Neural progenitor cell (in vitro differentiated cells): ENCODE results near the gene CCNJ. TPM values are rescaled to one million over a fixed set of nuclear protein-coding genes. Genes with fewer than 3 reads are reported as not detected.

Experiments
- DNase-seq: peaks from one replicate; pipeline ENCODE4 v3.0.0-alpha.2; 2016; ENCODE audit warnings: low spot score
- H2AFZ ChIP-seq: fragments of 200-600 bp; sonication (generic); replicated peaks from 2 replicates; pipeline ENCODE4 v1.6.1; 2016; ENCODE audit warnings: antibody characterized with exemption
- H3F3A ChIP-seq: fragments of 200-600 bp; sonication (generic); 2 replicates; pipeline ENCODE4 v1.6.1; 2016; ENCODE audit warnings: antibody characterized with exemption, low read depth
- H3K27ac ChIP-seq: fragments of 200-600 bp; sonication (generic); 2 replicates; pipeline ENCODE4 v1.5.1; 2016; ENCODE audit warnings: mild to moderate bottlenecking
- H3K27me3 ChIP-seq: fragments of 200-600 bp; sonication (generic); 2 replicates; pipeline ENCODE4 v1.6.1; 2016; ENCODE audit warnings: mild to moderate bottlenecking, moderate library complexity
- H3K36me3 ChIP-seq: fragments of 200-600 bp; sonication (generic); 2 replicates; pipeline ENCODE4 v1.5.1; 2016
- H3K4me1 ChIP-seq: fragments of 200-600 bp; sonication (generic); 2 replicates; pipeline ENCODE4 v1.6.1; 2016; ENCODE audit warnings: mixed run types
- H3K4me2 ChIP-seq: fragments of 200-600 bp; sonication (generic); 2 replicates; pipeline ENCODE4 v1.6.1; 2016
- H3K4me3 ChIP-seq: fragments of 200-600 bp; sonication (generic); 2 replicates; pipeline ENCODE4 v1.5.1; 2016
- H3K79me2 ChIP-seq: fragments of 200-600 bp; sonication (generic); 2 replicates; pipeline ENCODE4 v1.6.1; 2016; ENCODE audit warnings: low read depth
- H3K9ac ChIP-seq: fragments of 200-600 bp; sonication (generic); 2 replicates; pipeline ENCODE4 v1.6.1; 2016
- H3K9me3 ChIP-seq: fragments of 200-600 bp; sonication (generic); 2 replicates; pipeline ENCODE4 v1.5.1; 2016; ENCODE audit warnings: low read depth
- H4K20me1 ChIP-seq: fragments of 200-600 bp; sonication (generic); 2 replicates; pipeline ENCODE4 v1.6.1; 2016; ENCODE audit warnings: low read depth
- H3K27ac Mint-ChIP-seq: 3 replicates; pipeline ENCODE4 v1.8.0; 2021; ENCODE audit warnings: mixed read lengths
- H3K27me3 Mint-ChIP-seq: 2 replicates; pipeline ENCODE4 v1.8.0; 2022; ENCODE audit warnings: low read depth, mild to moderate bottlenecking, inconsistent platforms, moderate library complexity, mixed read lengths; ENCODE audit not compliant: insufficient read depth
- H3K36me3 Mint-ChIP-seq: 3 replicates; pipeline ENCODE4 v1.8.0; 2021; ENCODE audit warnings: mixed read lengths
- H3K4me1 Mint-ChIP-seq: 3 replicates; pipeline ENCODE4 v1.8.0; 2021; ENCODE audit warnings: mixed read lengths
- H3K4me3 Mint-ChIP-seq: 3 replicates; pipeline ENCODE4 v1.8.0; 2021; ENCODE audit warnings: mild to moderate bottlenecking, moderate library complexity, mixed read lengths
- H3K9me3 Mint-ChIP-seq: 3 replicates; pipeline ENCODE4 v1.8.0; 2020; ENCODE audit warnings: mixed read lengths
- EZH2 ChIP-seq: fragments of 200-600 bp; sonication (generic); IDR thresholded peaks from 2 replicates; pipeline ENCODE4 v1.6.1; 2017; ENCODE audit warnings: antibody characterized with exemption, mild to moderate bottlenecking, moderate library complexity
- EZH2phosphoT487 ChIP-seq: fragments of 200-600 bp; sonication (generic); IDR thresholded peaks from 2 replicates; pipeline ENCODE4 v1.6.1; 2017; ENCODE audit warnings: antibody characterized with exemption
- total RNA-seq: library from RNA; depleted of rRNA; stranded (reverse); fragments of >200 nt; gene quantifications from 2 replicates; pipeline ENCODE4 v1.2.3, GENCODE V29; 2015; ENCODE audit warnings: low replicate concordance
- TF ChIP-seq, protein P1 (sequence below): fragments of 200-600 bp; sonication (generic); IDR thresholded peaks from 2 replicates; pipeline ENCODE4 v1.5.1; 2017; ENCODE audit warnings: antibody characterized with exemption, mild to moderate bottlenecking

CCNJ gene
- total RNA-seq, 1 donor from 2014 or later: 43.4 TPM

DNA sequence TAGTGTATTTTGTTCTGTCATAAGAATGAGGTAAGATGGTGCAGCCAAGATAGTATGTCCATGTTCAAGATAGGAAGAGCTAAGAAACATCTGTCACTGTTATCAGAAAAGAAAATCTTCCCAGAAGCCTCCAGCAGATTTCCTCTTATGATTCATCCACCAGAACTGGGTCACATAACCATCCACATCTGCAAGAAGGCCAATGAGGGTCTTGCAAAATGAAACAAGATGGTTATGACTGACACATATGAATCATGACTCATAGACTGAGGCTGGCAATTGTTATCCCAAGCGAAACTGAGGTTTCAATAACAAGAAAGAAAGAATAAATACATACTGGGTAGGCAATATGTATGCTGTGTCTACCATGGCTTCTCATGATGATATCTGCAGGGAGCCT, 30.3 kb downstream of the CCNJ start:
- no peaks in the 10 kb centered on the region for H3K36me3 ChIP-seq
- Mint-ChIP-seq H3K9me3 (no peaks in the 10 kb centered on the region), H3K4me1 (no peaks in the 10 kb centered on the region), H3K27ac (no peak overlapping the region), H3K36me3 (no peaks in the 10 kb centered on the region), H3K27me3 (no peaks in the 10 kb centered on the region), H3K4me3 (no peak overlapping the region)
- no peak for TF ChIP-seq EZH2phosphoT487
- TF ChIP-seq, protein P1, sequence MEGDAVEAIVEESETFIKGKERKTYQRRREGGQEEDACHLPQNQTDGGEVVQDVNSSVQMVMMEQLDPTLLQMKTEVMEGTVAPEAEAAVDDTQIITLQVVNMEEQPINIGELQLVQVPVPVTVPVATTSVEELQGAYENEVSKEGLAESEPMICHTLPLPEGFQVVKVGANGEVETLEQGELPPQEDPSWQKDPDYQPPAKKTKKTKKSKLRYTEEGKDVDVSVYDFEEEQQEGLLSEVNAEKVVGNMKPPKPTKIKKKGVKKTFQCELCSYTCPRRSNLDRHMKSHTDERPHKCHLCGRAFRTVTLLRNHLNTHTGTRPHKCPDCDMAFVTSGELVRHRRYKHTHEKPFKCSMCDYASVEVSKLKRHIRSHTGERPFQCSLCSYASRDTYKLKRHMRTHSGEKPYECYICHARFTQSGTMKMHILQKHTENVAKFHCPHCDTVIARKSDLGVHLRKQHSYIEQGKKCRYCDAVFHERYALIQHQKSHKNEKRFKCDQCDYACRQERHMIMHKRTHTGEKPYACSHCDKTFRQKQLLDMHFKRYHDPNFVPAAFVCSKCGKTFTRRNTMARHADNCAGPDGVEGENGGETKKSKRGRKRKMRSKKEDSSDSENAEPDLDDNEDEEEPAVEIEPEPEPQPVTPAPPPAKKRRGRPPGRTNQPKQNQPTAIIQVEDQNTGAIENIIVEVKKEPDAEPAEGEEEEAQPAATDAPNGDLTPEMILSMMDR: no peak
- TF ChIP-seq EZH2: no peak
- H3K79me2 ChIP-seq: no peaks in the 10 kb centered on the region
- H3K9me3 ChIP-seq: no peaks in the 10 kb centered on the region
- H3K9ac ChIP-seq: no peak overlapping the region
- no peak for DNase-seq
- H3F3A ChIP-seq: no peaks in the 10 kb centered on the region
- H3K4me1 ChIP-seq: peaks cover 10% of the 10 kb centered on the region
- H3K4me2 ChIP-seq: no peak overlapping the region
- H3K27me3 ChIP-seq: no peaks in the 10 kb centered on the region
- H3K27ac ChIP-seq: no peak overlapping the region
- H2AFZ ChIP-seq: no peak overlapping the region
- H4K20me1 ChIP-seq: no peaks in the 10 kb centered on the region
- H3K4me3 ChIP-seq: no peak overlapping the region

DNA sequence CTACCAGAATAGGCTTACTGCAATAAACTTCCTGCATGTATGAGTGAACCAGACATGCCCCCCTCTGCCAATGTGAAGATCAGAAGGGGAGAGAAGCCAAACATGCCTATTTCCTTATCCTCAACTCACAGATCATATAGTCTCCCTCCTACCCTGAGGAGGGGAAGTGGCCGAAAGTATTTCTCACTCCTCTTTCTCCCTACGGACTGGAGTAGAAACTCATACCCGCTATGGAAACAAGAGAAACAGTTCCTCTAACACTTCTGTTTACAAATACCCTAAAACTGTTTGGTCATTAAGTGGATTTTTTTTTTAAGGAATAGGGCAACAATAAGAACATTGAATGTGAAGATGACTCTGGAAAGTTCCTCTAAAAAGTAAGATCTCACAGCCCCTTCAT, 31.4 kb downstream of the CCNJ start:
- no peaks in the 10 kb centered on the region for H3K9me3 Mint-ChIP-seq
- Histone ChIP-seq H3K36me3 (no peaks in the 10 kb centered on the region), H3K27me3 (no peaks in the 10 kb centered on the region), H3K27ac (no peak overlapping the region), H3K4me1 (peaks cover 10% of the 10 kb centered on the region), H4K20me1 (no peaks in the 10 kb centered on the region), H3K79me2 (no peaks in the 10 kb centered on the region), H3K4me3 (no peak overlapping the region), H3K4me2 (no peak overlapping the region), H3F3A (no peaks in the 10 kb centered on the region), H2AFZ (peak overlapping the region; percentile 10), H3K9me3 (no peaks in the 10 kb centered on the region), H3K9ac (no peak overlapping the region)
- TF ChIP-seq, protein P1: no peak
- no peak for TF ChIP-seq EZH2
- no peak for TF ChIP-seq EZH2phosphoT487
- no peak overlapping the region for H3K4me3 Mint-ChIP-seq
- no peak overlapping the region for H3K27ac Mint-ChIP-seq
- no peak for DNase-seq
- no peaks in the 10 kb centered on the region for H3K4me1 Mint-ChIP-seq
- no peaks in the 10 kb centered on the region for H3K27me3 Mint-ChIP-seq
- no peaks in the 10 kb centered on the region for H3K36me3 Mint-ChIP-seq

DNA sequence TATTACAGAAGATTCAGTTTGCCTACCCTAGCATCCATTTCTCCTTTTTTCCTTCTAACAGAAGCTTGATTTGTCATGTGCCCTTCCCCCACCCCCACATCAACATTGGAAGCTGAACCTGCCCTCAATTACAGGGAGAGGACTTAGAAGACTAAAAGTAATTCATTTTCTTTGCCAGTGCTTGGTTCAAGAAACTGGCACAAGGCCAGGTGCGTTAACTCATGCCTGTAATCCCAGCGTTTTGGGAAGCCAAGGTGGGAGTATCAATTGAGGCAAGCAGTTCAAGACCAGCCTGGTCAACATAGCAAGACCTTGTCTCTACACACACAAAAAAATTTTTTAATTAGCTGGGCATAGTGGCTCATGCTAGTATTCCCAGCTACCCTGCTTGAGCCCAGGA, 32.6 kb downstream of the CCNJ start:
- TF ChIP-seq, protein P1: no peak
- TF ChIP-seq EZH2 (no peak), EZH2phosphoT487 (no peak)

More for the DNA sequence above, 32.6 kb downstream of the CCNJ start:
- Histone ChIP-seq H3K4me1 (peaks cover 10% of the 10 kb centered on the region), H3K27me3 (no peaks in the 10 kb centered on the region), H3K9ac (no peak overlapping the region), H3K4me2 (no peak overlapping the region), H3K4me3 (no peak overlapping the region), H2AFZ (no peak overlapping the region), H3K9me3 (no peaks in the 10 kb centered on the region), H3K27ac (no peak overlapping the region), H3F3A (no peaks in the 10 kb centered on the region), H4K20me1 (no peaks in the 10 kb centered on the region), H3K79me2 (no peaks in the 10 kb centered on the region), H3K36me3 (no peaks in the 10 kb centered on the region)
- no peaks in the 10 kb centered on the region for H3K9me3 Mint-ChIP-seq
- peaks cover 5% of the 10 kb centered on the region for H3K4me1 Mint-ChIP-seq
- H3K36me3 Mint-ChIP-seq: no peaks in the 10 kb centered on the region
- no peak overlapping the region for H3K4me3 Mint-ChIP-seq
- no peak overlapping the region for H3K27ac Mint-ChIP-seq
- DNase-seq: no peak
- H3K27me3 Mint-ChIP-seq: no peaks in the 10 kb centered on the region
